ENCODE data around the gene SLC35A4.
"Not testable (repeated sequence)": the region's sequence is repeated elsewhere in the genome, so short reads cannot be mapped to it uniquely, and the experiment has no call there.

The SLC35A4 gene

DNA sequence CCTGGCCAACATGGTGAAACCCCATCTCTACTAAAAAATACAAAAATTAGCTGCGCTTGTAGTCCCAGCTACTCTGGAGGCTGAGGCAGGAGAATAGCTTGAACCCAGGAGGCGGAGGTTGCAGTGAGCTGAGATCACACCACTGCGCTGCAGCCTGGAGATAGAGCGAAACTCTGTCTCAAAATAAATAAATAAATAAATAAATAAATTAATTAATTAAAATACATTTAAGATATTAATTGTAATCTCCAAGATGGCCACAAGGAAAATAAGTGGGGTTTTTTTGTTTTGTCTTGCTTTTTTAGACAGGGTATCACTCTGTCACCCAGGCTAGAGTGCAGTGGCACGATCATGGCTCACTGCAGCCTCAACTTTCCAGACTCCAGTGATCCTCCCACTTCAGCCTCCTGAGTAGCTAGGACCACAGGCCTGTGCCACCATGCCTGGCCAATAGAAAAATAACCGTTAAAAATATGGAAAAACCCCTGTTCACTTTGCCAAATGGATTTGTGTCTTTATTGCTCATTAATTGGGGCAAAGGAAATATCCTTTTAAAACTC is 14.6 kb downstream of the SLC35A4 start:
- DNase-seq (ENCODE audit: extremely low spot score, insufficient read length, low read depth): not testable (repeated sequence)

GRCh38 chr5:140587495-140587894 is 22.9 kb downstream of the SLC35A4 start:
- no peak for FAIRE-seq
- no peak for DNase-seq (ENCODE audit: extremely low spot score, insufficient read length, low read depth)

More for the DNA sequence above, 14.6 kb downstream of the SLC35A4 start:
- FAIRE-seq: not testable (repeated sequence)

- FAIRE-seq (no peak), DNase-seq (ENCODE audit: extremely low spot score, insufficient read length, low read depth) (no peak)
These were observed 23.9 kb downstream of the SLC35A4 start for GRCh38 chr5:140588311-140589070.

DNA sequence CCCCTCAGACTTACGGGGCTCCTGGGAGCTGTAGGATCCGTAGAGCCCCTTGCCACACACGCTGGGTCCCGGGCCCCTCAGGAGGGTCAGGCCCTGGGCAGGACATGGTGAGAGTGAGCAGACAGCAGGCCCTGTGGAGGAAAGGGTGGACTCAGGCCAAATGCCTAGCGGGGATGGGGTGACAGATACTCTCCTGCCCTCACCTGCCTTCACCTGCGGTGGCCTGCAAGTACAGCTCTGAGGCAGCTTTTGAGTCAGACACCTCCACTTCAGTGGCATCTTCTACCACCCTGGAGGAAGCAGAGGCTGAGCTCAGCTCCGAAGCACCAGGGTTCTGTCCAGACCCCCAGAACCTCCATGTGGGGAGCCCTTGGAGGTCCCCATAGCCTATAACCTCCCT is 26.2 kb downstream of the SLC35A4 start:
- DNase-seq (ENCODE audit: extremely low spot score, insufficient read length, low read depth): no peak
- FAIRE-seq: no peak

GRCh38 chr5:140591747-140592372 is 27.2 kb downstream of the SLC35A4 start:
- FAIRE-seq (no peak), DNase-seq (ENCODE audit: extremely low spot score, insufficient read length, low read depth) (no peak)

DNA sequence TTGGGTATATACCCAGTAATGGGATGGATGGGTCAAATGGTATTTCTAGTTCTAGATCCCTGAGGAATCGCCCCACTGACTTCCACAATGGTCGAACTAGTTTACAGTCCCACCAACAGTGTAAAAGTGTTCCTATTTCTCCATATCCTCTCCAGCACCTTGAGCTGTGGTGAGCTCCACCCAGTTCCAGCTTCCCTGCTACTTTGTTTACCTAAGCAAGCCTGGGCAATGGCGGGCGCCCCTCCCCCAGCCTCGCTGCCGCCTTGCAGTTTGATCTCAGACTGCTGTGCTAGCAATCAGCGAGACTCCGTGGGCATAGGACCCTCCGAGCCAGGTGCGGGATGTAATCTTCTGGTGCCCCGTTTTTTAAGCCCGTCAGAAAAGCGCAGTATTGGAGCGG is 28.4 kb downstream of the SLC35A4 start:
- not testable (repeated sequence) for DNase-seq (ENCODE audit: extremely low spot score, insufficient read length, low read depth); FAIRE-seq

GRCh38 chr5:140594169-140594568 is 29.5 kb downstream of the SLC35A4 start:
- FAIRE-seq: no peak

GRCh38 chr5:140595538-140596300 is 31.1 kb downstream of the SLC35A4 start:
- no peak for DNase-seq (ENCODE audit: extremely low spot score, insufficient read length, low read depth)
- no peak for FAIRE-seq

More at GRCh38 chr5:140594169-140594568, 29.5 kb downstream of the SLC35A4 start:
- no peak for DNase-seq (ENCODE audit: extremely low spot score, insufficient read length, low read depth)

GRCh38 chr5:140596321-140596741 is 31.7 kb downstream of the SLC35A4 start:
- no peak for FAIRE-seq
- DNase-seq (ENCODE audit: extremely low spot score, insufficient read length, low read depth): no peak

GRCh38 chr5:140598836-140599235 is 34.2 kb downstream of the SLC35A4 start:
- DNase-seq (ENCODE audit: extremely low spot score, insufficient read length, low read depth): no peak
- FAIRE-seq: no peak

DNA sequence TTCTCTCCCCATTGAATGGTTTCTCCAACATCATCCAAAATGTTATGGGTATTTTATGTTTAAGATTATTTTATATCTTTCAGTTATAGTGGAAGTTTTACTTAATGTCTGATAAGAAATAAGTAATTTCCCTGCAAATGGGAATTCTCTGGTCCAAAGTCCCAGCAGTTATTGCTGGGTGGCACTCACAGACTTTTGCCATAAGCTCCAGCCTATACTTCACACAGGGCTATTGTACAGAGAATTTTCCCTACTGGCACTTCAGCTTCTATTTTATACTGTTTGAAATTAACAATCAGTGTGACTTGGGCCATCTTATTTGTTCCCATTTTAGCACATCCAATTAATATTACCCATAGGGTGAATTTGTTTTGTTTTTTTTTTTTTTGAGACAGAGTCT is 35.5 kb downstream of the SLC35A4 start:
- DNase-seq (ENCODE audit: extremely low spot score, insufficient read length, low read depth) (no peak), FAIRE-seq (no peak)

DNA sequence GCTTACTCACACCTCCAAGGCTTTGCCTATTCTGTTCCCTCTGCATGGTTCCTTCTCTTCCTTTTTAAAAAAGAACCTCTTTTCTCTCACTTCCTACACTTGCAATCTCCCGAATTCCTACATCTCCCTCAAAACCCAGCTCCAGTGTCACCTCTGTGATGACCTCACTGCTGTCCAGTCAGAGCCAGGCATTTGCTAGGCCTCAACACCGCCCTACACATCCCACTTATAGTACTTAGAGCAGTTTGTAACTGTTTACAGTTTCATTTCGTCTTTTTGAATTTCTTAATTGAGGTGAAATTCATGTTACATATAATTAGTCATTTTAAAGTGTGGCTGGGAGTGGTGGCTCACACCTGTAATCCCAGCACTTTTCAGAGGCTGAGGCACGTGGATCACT is 37.5 kb downstream of the SLC35A4 start:
- no peak for DNase-seq (ENCODE audit: extremely low spot score, insufficient read length, low read depth)
- FAIRE-seq: no peak

GRCh38 chr5:140603446-140603698 is 38.7 kb downstream of the SLC35A4 start:
- not testable (repeated sequence) for DNase-seq (ENCODE audit: extremely low spot score, insufficient read length, low read depth)

GRCh38 chr5:140603734-140604133 is 39.1 kb downstream of the SLC35A4 start:
- DNase-seq (ENCODE audit: extremely low spot score, insufficient read length, low read depth) (no peak), FAIRE-seq (no peak)

More at GRCh38 chr5:140603446-140603698, 38.7 kb downstream of the SLC35A4 start:
- FAIRE-seq: not testable (repeated sequence)

GRCh38 chr5:140605879-140606278 is 41.3 kb downstream of the SLC35A4 start:
- no peak for FAIRE-seq
- DNase-seq (ENCODE audit: extremely low spot score, insufficient read length, low read depth): no peak

DNA sequence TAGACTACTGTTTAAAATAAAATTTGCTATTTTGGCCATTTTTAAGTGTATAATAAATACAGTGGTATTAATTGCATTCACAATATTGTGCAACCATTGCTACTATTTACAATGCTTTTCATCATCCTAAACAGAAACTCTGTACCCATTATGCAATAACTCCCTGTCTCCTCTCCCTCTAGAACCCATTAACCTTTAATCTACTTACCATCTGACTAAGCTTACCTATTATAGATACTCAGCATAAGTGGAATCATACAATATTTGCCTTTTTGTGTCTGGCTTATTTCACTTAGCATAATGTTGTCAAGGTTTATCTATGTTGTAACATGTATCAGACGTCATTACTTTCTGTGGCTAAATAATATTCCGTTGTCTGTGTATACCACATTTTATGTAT is 42.4 kb downstream of the SLC35A4 start:
- no peak for FAIRE-seq
- no peak for DNase-seq (ENCODE audit: extremely low spot score, insufficient read length, low read depth)

GRCh38 chr5:140608722-140609121 is 44.1 kb downstream of the SLC35A4 start:
- DNase-seq (ENCODE audit: extremely low spot score, insufficient read length, low read depth) (no peak), FAIRE-seq (no peak)

GRCh38 chr5:140609126-140609525 is 44.5 kb downstream of the SLC35A4 start:
- FAIRE-seq: no peak
- DNase-seq (ENCODE audit: extremely low spot score, insufficient read length, low read depth): no peak

GRCh38 chr5:140611020-140611521 is 46.4 kb downstream of the SLC35A4 start:
- FAIRE-seq (no peak), DNase-seq (ENCODE audit: extremely low spot score, insufficient read length, low read depth) (no peak)
